Adrenal gland (tissue), 12 donors: ENCODE results near the gene CHST8. TPM values are rescaled to one million over a fixed set of nuclear protein-coding genes. Genes with fewer than 3 reads are reported as not detected.

Experiments
- DNase-seq, 7 donors: peaks; one replicate each; pipeline ENCODE4 v3.0.0-alpha.2; 2019 to 2020
- H3K27ac ChIP-seq, 5 donors: fragments of 200-600 bp; sonication (generic) in 4 of 5; 1 replicate in 3 of 5; 2 replicates in 2 of 5; pipeline versions ENCODE4 v1.5.1 to v1.8.0; 2016 to 2020; ENCODE audit warnings: mild to moderate bottlenecking in 1 of 5
- H3K27me3 ChIP-seq: fragments of 200-600 bp; 2 replicates; pipeline ENCODE4 v1.8.0; 2021
- H3K36me3 ChIP-seq, 2 donors: fragments of 200-600 bp; replicated peaks in 1 of 2; 1 replicate in 1 of 2; 2 replicates in 1 of 2; pipeline versions ENCODE4 v1.5.1 to v1.8.0; 2018 to 2022
- H3K4me1 ChIP-seq, 2 donors: fragments of 200-600 bp; replicated peaks in 1 of 2; 1 replicate in 1 of 2; 2 replicates in 1 of 2; pipeline versions ENCODE4 v1.5.1 to v1.8.0; 2018 to 2021
- H3K4me3 ChIP-seq, 4 donors: fragments of 200-600 bp; sonication (generic) in 3 of 4; one replicate each; pipeline ENCODE4 v1.5.1; 2016 to 2018
- H3K9me3 ChIP-seq, 3 donors: fragments of 200-600 bp; sonication (generic) in 1 of 3; replicated peaks in 1 of 3; 1 replicate in 2 of 3; 2 replicates in 1 of 3; pipeline versions ENCODE4 v1.5.1 to v1.8.0; 2016 to 2021
- POLR2A ChIP-seq, 2 donors: fragments of 450-650 bp; IDR thresholded peaks; one replicate each; pipeline ENCODE4 v1.6.1; 2017; ENCODE audit warnings: antibody characterized with exemption in 2 of 2, mild to moderate bottlenecking in 2 of 2, moderate library complexity in 1 of 2
- WGBS, 4 donors: extraction: QIAGEN DNeasy Blood & Tissue Kit in 2 of 4; methylation state at CpG; one replicate each; pipeline versions ENCODE4 v1.1.5 to v1.1.7; 2013 to 2017; 5-methylcytosine and 5-hydroxymethylcytosine counted together
- intact Hi-C, 2 donors: fragments of 100-400 bp; cut with DNase I; formaldehyde crosslinking; loops; one replicate each; pipeline versions ENCODE4 v1.14.1 to v1.15.0; 2022 to 2023
- polyA plus RNA-seq, 3 donors: library from polyadenylated mRNA; stranded (reverse); fragments of 200-250 nt in 2 of 3; fragments of 350-450 nt in 1 of 3; fragmentation: Illumina TruSeq in 1 of 3; extraction: RNeasy Lipid Tissue Mini Kit (QIAGEN cat#74804) in 1 of 3; gene quantifications; one replicate each; pipeline ENCODE4 v1.2.3, GENCODE V29; 2013 to 2014
- total RNA-seq, 9 donors: library from RNA; depleted of rRNA in 4 of 9; stranded (reverse); fragments of >200 nt in 4 of 9; fragments of 120-200 nt in 1 of 9; fragmentation: NEBNext Ultra II Directional in 1 of 9; extraction: Animal tissue kit (Norgen Biotek cat#: 25700) in 1 of 9; gene quantifications; one replicate each; pipeline versions ENCODE4 v1.1.0 to v1.2.4, GENCODE V29; 2013 to 2023
- TF ChIP-seq, protein P1 (sequence below), 6 experiments: fragments of 450-650 bp in 4 of 6; fragments of 200-600 bp in 2 of 6; sonication (generic) in 1 of 6; IDR thresholded peaks; 1 replicate in 5 of 6; 2 replicates in 1 of 6; pipeline versions ENCODE4 v1.5.1 to v1.8.0; 2016 to 2021; ENCODE audit warnings: antibody characterized with exemption in 6 of 6, mild to moderate bottlenecking in 2 of 6, moderate library complexity in 1 of 6
- donor health status: healthy with polysubstance abuse.
- donor health status: Bipolar disorder and iron deficiency.
- donor health status: DM: yes; HTN: yes; CAD: no.
- donor health status: DM: no; HTN: no; CAD: no.
- donor health status: DM: no; HTN: no; CAD: no.
- donor health status: DM: yes; HTN: yes; CAD: no.

CHST8 gene
- total and polyA plus RNA-seq, 12 donors, result 0.06 to 1.9 (median 0.61) TPM; not detected in 4

DNA sequence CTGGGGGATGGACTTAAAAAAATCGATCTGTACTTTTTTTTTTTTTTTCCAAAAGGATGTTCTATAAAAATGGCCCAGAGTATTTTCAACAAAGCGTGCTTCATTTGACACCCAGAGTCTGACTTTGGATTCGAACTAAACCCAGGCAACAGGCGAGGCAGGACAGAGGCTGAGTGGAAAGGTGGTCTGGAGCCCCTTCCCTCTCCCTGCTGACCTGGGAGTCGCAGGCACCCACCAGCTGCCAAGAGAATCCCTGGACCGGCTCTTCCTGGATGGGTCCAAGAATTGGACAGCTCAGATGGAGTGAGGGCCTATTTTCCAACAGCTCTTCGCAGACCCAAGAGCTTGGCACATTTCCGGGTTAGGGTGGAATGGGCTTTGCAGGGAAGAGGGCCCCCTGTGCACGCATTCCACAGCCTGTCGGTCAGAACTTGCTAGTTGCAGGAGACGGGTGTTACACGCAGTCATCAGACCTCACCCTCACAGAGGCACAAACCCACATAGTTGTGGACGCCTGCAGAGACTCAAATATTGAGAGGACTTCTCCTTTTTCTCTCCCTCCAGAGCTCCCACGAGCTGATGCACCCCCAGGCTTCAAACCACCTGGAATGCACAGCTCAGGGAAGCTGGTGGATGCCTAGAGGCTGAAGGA, 190.1 kb downstream of the CHST8 start:
- WGBS, 4 donors, result 71 to 77% (median 77%) methylated on average over 8 to 14 of the region's 14 CpGs
- Histone ChIP-seq H3K4me1 (no peaks in the 10 kb centered on the region), H3K9me3 (no peaks in the 10 kb centered on the region), H3K36me3 (peaks cover 0 to 7% of the 10 kb centered on the region in 2 donors), H3K27me3 (no peaks in the 10 kb centered on the region), H3K4me3 (no peak overlapping the region), H3K27ac (no peak overlapping the region)
- TF ChIP-seq, protein P1, sequence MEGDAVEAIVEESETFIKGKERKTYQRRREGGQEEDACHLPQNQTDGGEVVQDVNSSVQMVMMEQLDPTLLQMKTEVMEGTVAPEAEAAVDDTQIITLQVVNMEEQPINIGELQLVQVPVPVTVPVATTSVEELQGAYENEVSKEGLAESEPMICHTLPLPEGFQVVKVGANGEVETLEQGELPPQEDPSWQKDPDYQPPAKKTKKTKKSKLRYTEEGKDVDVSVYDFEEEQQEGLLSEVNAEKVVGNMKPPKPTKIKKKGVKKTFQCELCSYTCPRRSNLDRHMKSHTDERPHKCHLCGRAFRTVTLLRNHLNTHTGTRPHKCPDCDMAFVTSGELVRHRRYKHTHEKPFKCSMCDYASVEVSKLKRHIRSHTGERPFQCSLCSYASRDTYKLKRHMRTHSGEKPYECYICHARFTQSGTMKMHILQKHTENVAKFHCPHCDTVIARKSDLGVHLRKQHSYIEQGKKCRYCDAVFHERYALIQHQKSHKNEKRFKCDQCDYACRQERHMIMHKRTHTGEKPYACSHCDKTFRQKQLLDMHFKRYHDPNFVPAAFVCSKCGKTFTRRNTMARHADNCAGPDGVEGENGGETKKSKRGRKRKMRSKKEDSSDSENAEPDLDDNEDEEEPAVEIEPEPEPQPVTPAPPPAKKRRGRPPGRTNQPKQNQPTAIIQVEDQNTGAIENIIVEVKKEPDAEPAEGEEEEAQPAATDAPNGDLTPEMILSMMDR (IDR thresholded peaks at IDR 0.05), result no peak
- no peak for TF ChIP-seq POLR2A (IDR thresholded peaks at IDR 0.05)
- DNase-seq, result no peak
- intact Hi-C loops, result no loop called here

DNA sequence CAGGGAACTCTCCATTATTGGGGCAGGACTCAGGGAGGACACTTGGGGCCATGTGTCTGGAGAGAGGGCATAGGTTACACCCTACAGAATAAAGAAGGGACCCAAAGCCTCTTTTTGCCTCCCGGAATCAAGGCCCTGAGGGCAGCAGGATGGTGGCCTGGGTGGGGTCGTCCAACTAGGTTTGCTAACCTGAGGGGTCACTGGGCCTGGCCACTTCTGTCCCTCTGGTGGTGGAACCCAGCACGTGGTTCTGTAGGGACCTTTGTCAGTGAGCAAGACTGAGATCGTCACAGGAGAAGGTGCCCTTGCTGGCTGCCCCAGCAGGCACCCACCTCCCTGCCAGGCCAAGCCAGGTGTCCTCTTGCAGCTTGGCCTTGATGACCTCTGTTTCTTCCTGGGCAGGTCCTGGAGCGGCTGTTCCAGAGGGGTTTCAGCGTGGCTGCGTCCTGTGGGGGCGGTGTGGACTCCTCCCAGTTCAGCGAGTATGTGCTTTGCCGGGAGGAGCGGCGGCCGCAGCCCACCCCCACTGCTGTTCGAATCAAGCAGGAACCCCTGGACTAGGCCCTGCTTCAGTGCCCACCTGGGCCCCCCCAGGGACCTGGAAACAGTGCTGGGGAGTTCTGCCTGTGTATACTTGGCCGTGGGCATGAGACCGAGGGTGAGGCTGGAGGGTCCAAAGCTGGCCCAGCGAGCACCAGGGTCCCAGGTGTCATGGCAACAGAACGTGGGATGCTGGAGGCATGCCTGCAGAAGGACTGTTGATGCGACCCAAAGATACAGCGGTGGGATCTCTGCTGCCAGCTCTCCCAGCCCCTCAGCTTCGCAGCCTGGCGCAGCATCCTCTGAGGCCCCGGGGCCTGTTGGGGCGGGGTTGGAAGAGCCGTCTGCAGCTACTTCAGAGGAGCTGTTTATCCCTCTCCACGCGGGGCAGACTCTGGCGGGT, 190.9 kb downstream of the CHST8 start:
- Histone ChIP-seq H3K4me3 (no peak overlapping the region), H3K27me3 (no peaks in the 10 kb centered on the region), H3K27ac (no peak overlapping the region), H3K4me1 (no peaks in the 10 kb centered on the region), H3K36me3 (peaks cover 0 to under 1% of the 10 kb centered on the region in 2 donors), H3K9me3 (no peaks in the 10 kb centered on the region)
- intact Hi-C loops, result no loop called here
- no peak for DNase-seq
- no peak for TF ChIP-seq POLR2A (IDR thresholded peaks at IDR 0.05)
- TF ChIP-seq, protein P1 (IDR thresholded peaks at IDR 0.05), result no peak
- WGBS, 4 donors, result 81 to 90% (median 88%) methylated on average over 16 to 28 of the region's 28 CpGs

DNA sequence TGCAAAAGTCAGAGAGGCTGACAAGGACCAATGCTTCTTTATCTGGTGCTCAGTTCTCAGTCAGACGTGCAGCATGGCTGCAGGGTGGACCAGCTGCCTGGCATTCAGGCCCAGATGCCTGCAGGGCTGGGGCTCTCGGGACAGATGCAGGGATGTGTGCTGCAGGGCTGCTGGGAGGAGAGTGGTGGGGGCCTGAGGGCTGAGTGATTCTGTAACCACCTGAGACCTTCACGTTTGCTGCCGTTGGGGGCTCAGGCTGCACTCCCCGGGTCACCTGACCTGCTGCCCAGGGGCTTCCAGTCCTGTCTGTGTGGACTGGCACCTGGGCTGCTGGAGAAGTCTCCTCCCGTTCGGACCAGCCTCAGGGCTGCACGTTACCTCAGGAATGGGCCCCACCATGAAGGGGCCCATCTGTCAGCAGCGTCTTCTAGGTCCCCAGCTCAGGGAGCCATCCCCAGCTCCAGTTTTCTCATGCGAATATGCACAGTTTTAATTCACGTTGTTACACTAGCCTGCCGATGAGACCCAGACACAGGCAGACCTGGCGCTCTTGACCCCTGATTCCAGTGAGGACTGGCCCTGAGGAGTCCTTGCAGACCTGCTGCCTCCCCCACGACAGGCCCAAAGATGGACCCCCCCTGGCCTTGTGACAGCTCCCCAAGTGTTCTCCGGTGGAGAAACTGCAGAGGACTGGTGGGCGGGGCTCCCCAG, 191.8 kb downstream of the CHST8 start:
- Histone ChIP-seq H3K4me1 (no peaks in the 10 kb centered on the region), H3K36me3 (no peaks in the 10 kb centered on the region), H3K27ac (no peak overlapping the region), H3K4me3 (no peak overlapping the region), H3K9me3 (no peaks in the 10 kb centered on the region), H3K27me3 (no peaks in the 10 kb centered on the region)
- TF ChIP-seq, protein P1 (IDR thresholded peaks at IDR 0.05), result no peak
- no peak for TF ChIP-seq POLR2A (IDR thresholded peaks at IDR 0.05)
- 63 to 79% (median 70%) methylated on average over 5 to 16 of the region's 16 CpGs for WGBS, 4 donors
- intact Hi-C loops, result no loop called here
- peak in 2 of 7 donors; percentile 14 to 36 for DNase-seq
